ENCODE measurements around the gene ZNF560. TPM values are rescaled to one million over a fixed set of nuclear protein-coding genes. Genes with fewer than 3 reads are reported as not detected.

ZNF560 gene
- total RNA-seq, 1 experiment from 2014 or later = 2.7 TPM

DNA sequence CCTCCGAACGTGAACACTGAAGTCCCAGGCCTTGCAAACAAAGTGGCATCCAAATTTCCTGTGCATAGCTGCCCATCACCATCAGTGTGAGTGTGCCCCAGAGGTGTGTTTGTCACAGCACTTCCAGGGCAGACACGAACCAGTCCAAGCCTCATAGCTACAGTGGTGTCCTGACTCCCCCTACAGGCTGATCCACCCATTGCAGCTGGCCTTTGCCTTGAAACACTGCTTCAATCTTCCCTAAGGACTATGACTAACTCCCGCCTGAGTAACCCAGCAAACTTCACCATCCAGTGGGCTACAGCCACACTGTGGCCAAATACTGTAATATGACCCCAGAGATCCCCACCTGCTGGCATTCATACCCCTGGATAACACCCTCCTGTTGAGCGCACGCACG is 66.9 kb downstream of the ZNF560 start:
- H3K4me2 ChIP-seq = no peak overlapping the region
- H4K20me1 ChIP-seq (ENCODE audit: insufficient read depth) = no peaks in the 10 kb centered on the region
- TF ChIP-seq EZH2 (IDR thresholded peaks at IDR 0.05; ENCODE audit: low read depth) (no peak), CTCF (conservative IDR thresholded peaks at IDR 0.05) (peak; percentile 64)
- H3K4me1 ChIP-seq (replicated peaks; ENCODE audit: insufficient read depth) = peaks cover 16% of the 10 kb centered on the region
- H3K4me3 ChIP-seq = no peak overlapping the region
- H3K9me2 ChIP-seq (ENCODE audit: insufficient read depth) = no peaks in the 10 kb centered on the region
- peak in 1 of 2 experiments; percentile 19 for DNase-seq
- ChIA-PET POLR2A (ENCODE audit: unreplicated experiment) (no interaction called here), CTCF (no interaction called here)
- intact Hi-C loops (cut with micrococcal nuclease; ENCODE audit: unreplicated experiment) = no loop called here
- 0 out of 2 replicates have a peak, but pooled peaks cover 3% of the 10 kb centered on the region for H3K9me3 ChIP-seq (ENCODE audit: insufficient read depth, low read depth)
- H3K79me2 ChIP-seq (ENCODE audit: low read depth) = peaks cover 10% of the 10 kb centered on the region
- no peak overlapping the region for H3K27ac ChIP-seq
- H2AFZ ChIP-seq = no peak overlapping the region
- no TSS peak for BruUV-seq (replicated peaks)
- no peaks in the 10 kb centered on the region for H3K27me3 ChIP-seq (ENCODE audit: insufficient read depth, low read depth)
- no peaks in the 10 kb centered on the region for H3F3A ChIP-seq (ENCODE audit: insufficient read depth, low read depth)
- peaks cover 14% of the 10 kb centered on the region for H3K36me3 ChIP-seq (ENCODE audit: low read depth)

GRCh38 chr19:9430444-9430843 is 68.0 kb downstream of the ZNF560 start:
- Histone ChIP-seq H2AFZ (no peak overlapping the region), H3K27ac (no peak overlapping the region), H3K27me3 (ENCODE audit: insufficient read depth, low read depth) (no peaks in the 10 kb centered on the region), H3K9me2 (ENCODE audit: insufficient read depth) (no peaks in the 10 kb centered on the region), H3K79me2 (ENCODE audit: low read depth) (peaks cover 10% of the 10 kb centered on the region), H3K4me1 (replicated peaks; ENCODE audit: insufficient read depth) (peaks cover 12% of the 10 kb centered on the region), H4K20me1 (ENCODE audit: insufficient read depth) (no peaks in the 10 kb centered on the region), H3K4me2 (no peak overlapping the region), H3F3A (ENCODE audit: insufficient read depth, low read depth) (no peaks in the 10 kb centered on the region), H3K36me3 (ENCODE audit: low read depth) (peaks cover 14% of the 10 kb centered on the region), H3K4me3 (no peak overlapping the region), H3K9me3 (ENCODE audit: insufficient read depth, low read depth) (0 out of 2 replicates have a peak, but pooled peaks cover 3% of the 10 kb centered on the region)
- POLR2A ChIA-PET (ENCODE audit: unreplicated experiment) = no interaction called here
- CTCF ChIA-PET = no interaction called here
- DNase-seq = no peak
- no TSS peak for BruUV-seq (replicated peaks)
- TF ChIP-seq EZH2 (IDR thresholded peaks at IDR 0.05; ENCODE audit: low read depth) = no peak
- TF ChIP-seq CTCF (conservative IDR thresholded peaks at IDR 0.05) = no peak
- intact Hi-C loops (cut with micrococcal nuclease; ENCODE audit: unreplicated experiment) = no loop called here

DNA sequence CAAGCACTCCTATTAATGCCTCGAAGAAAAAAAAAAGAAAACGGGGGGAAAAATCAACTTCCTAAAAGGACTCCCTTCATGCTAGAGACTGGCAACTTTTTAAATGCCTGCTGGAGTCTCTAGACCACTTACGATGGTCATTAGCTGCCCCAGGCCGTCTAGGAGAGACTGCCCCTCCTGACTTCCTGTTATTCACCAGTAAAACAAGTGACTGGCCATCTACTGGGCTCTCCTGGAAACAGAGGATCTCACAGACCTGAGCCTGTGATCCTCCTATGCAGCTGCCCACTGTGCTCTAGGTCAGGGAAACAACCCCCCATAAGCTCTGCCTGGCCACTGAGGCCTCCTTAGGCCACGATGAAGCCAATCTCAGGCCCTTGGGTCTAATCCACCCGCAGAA is 70.5 kb downstream of the ZNF560 start:
- H3K79me2 ChIP-seq (ENCODE audit: low read depth) = no peaks in the 10 kb centered on the region
- CTCF ChIA-PET = no interaction called here

More for the DNA sequence above, 70.5 kb downstream of the ZNF560 start:
- Histone ChIP-seq H3K27ac (no peak overlapping the region), H3K9me2 (ENCODE audit: insufficient read depth) (no peaks in the 10 kb centered on the region), H3K4me2 (no peak overlapping the region), H3K27me3 (ENCODE audit: insufficient read depth, low read depth) (no peaks in the 10 kb centered on the region), H3F3A (ENCODE audit: insufficient read depth, low read depth) (no peaks in the 10 kb centered on the region), H3K4me1 (replicated peaks; ENCODE audit: insufficient read depth) (no peaks in the 10 kb centered on the region), H2AFZ (no peak overlapping the region), H3K4me3 (no peak overlapping the region), H4K20me1 (ENCODE audit: insufficient read depth) (no peaks in the 10 kb centered on the region), H3K36me3 (ENCODE audit: low read depth) (peaks cover 12% of the 10 kb centered on the region), H3K9me3 (ENCODE audit: insufficient read depth, low read depth) (no peaks in the 10 kb centered on the region)
- POLR2A ChIA-PET (ENCODE audit: unreplicated experiment) = no interaction called here
- no TSS peak for BruUV-seq (replicated peaks)
- DNase-seq = no peak
- intact Hi-C loops (cut with micrococcal nuclease; ENCODE audit: unreplicated experiment) = no loop called here
- no peak for TF ChIP-seq CTCF (conservative IDR thresholded peaks at IDR 0.05)
- TF ChIP-seq EZH2 (IDR thresholded peaks at IDR 0.05; ENCODE audit: low read depth) = no peak

Other genes with a start within 250 kb of the ZNF560 start
- gene OR7E24, start 247.7 kb downstream of the ZNF560 start, total RNA-seq (2021) = not detected in 2 replicates
- gene ZNF699, start 188.8 kb downstream of the ZNF560 start, total RNA-seq (2021) = 2.2 and 2.6 TPM in 2 replicates
- 10.5 and 12.5 TPM in 2 replicates for gene ZNF559, start 174.4 kb downstream of the ZNF560 start, total RNA-seq (2021)
- 0.38 and 0.55 TPM in 2 replicates for gene ZNF177, start 135.6 kb downstream of the ZNF560 start, total RNA-seq (2021)
- 13.8 and 14.9 TPM in 2 replicates for gene ZNF266, start 63.0 kb downstream of the ZNF560 start, total RNA-seq (2021)
- gene ZNF426, start 40.0 kb upstream of the ZNF560 start, total RNA-seq (2021) = 16.1 and 24.0 TPM in 2 replicates
- gene ZNF121, start 85.9 kb upstream of the ZNF560 start, total RNA-seq (2021) = 36.6 and 51.3 TPM in 2 replicates
- gene ZNF561, start 122.6 kb upstream of the ZNF560 start, total RNA-seq (2021) = 28.9 and 31.2 TPM in 2 replicates
- 24.9 and 26.0 TPM in 2 replicates for gene ZNF562, start 176.5 kb upstream of the ZNF560 start, total RNA-seq (2021)

All from PC-9 (cell line).